Hepatocyte (in vitro differentiated cells): Measurements from ENCODE around the gene THEM5. TPM values are rescaled to one million over a fixed set of nuclear protein-coding genes. Genes with fewer than 3 reads are reported as not detected.

ENCODE experiments used
- DNase-seq: peaks from one replicate; pipeline ENCODE4 v3.0.0-alpha.2; 2016; ENCODE audit warnings: low spot score
- H2AFZ ChIP-seq: fragments of 200-600 bp; sonication (generic); 2 replicates; pipeline ENCODE4 v1.6.0; 2016; ENCODE audit warnings: antibody characterized with exemption, mild to moderate bottlenecking
- H3K27ac ChIP-seq: fragments of 200-600 bp; sonication (generic); 2 replicates; pipeline ENCODE4 v1.5.1; 2016; ENCODE audit warnings: mild to moderate bottlenecking
- H3K27me3 ChIP-seq: fragments of 200-600 bp; sonication (generic); 2 replicates; pipeline ENCODE4 v1.6.1; 2016
- H3K36me3 ChIP-seq: fragments of 200-600 bp; sonication (generic); replicated peaks from 2 replicates; pipeline ENCODE4 v1.5.1; 2016; ENCODE audit warnings: low read depth; ENCODE audit not compliant: insufficient read depth
- H3K4me1 ChIP-seq: fragments of 200-600 bp; sonication (generic); 2 replicates; pipeline ENCODE4 v1.5.1; 2016; ENCODE audit warnings: mild to moderate bottlenecking, moderate library complexity; ENCODE audit not compliant: insufficient read depth
- H3K4me2 ChIP-seq: fragments of 200-600 bp; sonication (generic); 2 replicates; pipeline ENCODE4 v1.6.0; 2016
- H3K4me3 ChIP-seq: fragments of 200-600 bp; sonication (generic); 2 replicates; pipeline ENCODE4 v1.5.1; 2016; ENCODE audit warnings: mild to moderate bottlenecking
- H3K79me2 ChIP-seq: fragments of 200-600 bp; sonication (generic); 2 replicates; pipeline ENCODE4 v1.6.0; 2017; ENCODE audit warnings: mild to moderate bottlenecking
- H3K9me2 ChIP-seq: fragments of 200-600 bp; sonication (generic); replicated peaks from 2 replicates; pipeline ENCODE4 v1.6.0; 2017; ENCODE audit warnings: mild to moderate bottlenecking; ENCODE audit not compliant: insufficient read depth
- H3K9me3 ChIP-seq: fragments of 200-600 bp; sonication (generic); 2 replicates; pipeline ENCODE4 v1.5.1; 2016; ENCODE audit warnings: low read depth, mild to moderate bottlenecking
- H4K20me1 ChIP-seq: fragments of 200-600 bp; sonication (generic); 2 replicates; pipeline ENCODE4 v1.6.0; 2016; ENCODE audit warnings: mild to moderate bottlenecking; ENCODE audit not compliant: insufficient read depth, poor library complexity, severe bottlenecking
- EZH2 ChIP-seq: fragments of 200-600 bp; sonication (generic); IDR thresholded peaks from 2 replicates; pipeline ENCODE4 v1.6.1; 2016; ENCODE audit warnings: antibody characterized with exemption, mild to moderate bottlenecking, borderline replicate concordance
- EZH2phosphoT487 ChIP-seq: fragments of 200-600 bp; sonication (generic); IDR thresholded peaks from one replicate; pipeline ENCODE4 v1.6.1; 2018; ENCODE audit warnings: antibody characterized with exemption, mild to moderate bottlenecking, low read depth, moderate library complexity; ENCODE audit not compliant: unreplicated experiment, severe bottlenecking
- WGBS: methylation state at CpG from one replicate; pipeline ENCODE4 v1.1.6; 2016; ENCODE audit warnings: low lambda C conversion rate; ENCODE audit errors: missing lambda C conversion rate; 5-methylcytosine and 5-hydroxymethylcytosine counted together
- polyA plus RNA-seq: library from polyadenylated mRNA; unstranded; fragments of >200 nt; fragmentation: Nextera tagmentation; extraction: Ambion mirVana; gene quantifications from 2 replicates; pipeline ENCODE4 v1.2.1, GENCODE V29; 2016
- total RNA-seq: library from RNA; depleted of rRNA; stranded (reverse); fragments of >200 nt; gene quantifications from 2 replicates; pipeline ENCODE4 v1.2.3, GENCODE V29; 2014
- TF ChIP-seq, protein P1 (sequence below): fragments of 200-600 bp; sonication (generic); IDR thresholded peaks from 2 replicates; pipeline ENCODE4 v1.5.1; 2016; ENCODE audit warnings: antibody characterized with exemption, mild to moderate bottlenecking; ENCODE audit not compliant: poor library complexity

THEM5 gene
- total and polyA plus RNA-seq, 2 experiments from 2014 or later = 0.21 TPM; not detected in 1

DNA sequence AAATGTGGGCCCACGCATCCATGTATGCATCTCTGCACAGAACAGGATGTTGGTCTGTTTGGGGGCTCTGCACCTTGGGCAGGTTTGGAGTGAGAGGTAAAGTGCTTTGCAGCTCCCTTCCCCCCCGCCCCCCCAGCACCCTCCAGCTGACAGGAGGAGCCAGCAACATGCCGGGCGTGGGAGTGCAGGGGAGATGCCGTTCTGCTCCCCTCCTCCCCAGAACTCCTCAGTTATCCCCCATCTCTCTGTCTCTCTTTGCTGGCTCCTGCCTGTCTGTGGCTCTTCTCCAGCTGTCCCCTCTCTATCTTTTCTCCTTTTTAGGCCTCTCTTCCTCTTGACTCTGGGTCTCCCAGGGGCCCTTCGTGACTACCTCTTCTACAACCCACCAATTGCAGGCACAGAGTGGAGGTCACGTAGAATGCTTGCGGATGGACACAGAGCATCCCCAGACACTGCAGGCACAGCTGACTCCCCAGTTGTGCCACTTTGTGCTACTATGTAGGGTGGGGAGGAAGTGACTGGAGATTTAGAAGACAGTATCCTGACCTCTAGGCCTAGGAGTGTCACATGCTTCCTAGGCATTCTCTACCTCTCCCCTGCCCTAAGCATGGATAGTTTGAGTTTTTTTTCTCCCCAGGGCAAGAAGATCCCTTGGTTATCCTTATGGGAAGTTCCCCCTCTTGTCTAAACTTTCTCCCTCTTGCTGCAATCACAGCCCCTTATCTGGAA lies 20.2 kb downstream of the THEM5 start:
- WGBS = 79% methylated on average over 8 of the region's 8 CpGs
- DNase-seq = no peak
- H3K4me3 ChIP-seq = no peak overlapping the region
- TF ChIP-seq EZH2 (no peak), EZH2phosphoT487 (no peak)
- TF ChIP-seq, protein P1, sequence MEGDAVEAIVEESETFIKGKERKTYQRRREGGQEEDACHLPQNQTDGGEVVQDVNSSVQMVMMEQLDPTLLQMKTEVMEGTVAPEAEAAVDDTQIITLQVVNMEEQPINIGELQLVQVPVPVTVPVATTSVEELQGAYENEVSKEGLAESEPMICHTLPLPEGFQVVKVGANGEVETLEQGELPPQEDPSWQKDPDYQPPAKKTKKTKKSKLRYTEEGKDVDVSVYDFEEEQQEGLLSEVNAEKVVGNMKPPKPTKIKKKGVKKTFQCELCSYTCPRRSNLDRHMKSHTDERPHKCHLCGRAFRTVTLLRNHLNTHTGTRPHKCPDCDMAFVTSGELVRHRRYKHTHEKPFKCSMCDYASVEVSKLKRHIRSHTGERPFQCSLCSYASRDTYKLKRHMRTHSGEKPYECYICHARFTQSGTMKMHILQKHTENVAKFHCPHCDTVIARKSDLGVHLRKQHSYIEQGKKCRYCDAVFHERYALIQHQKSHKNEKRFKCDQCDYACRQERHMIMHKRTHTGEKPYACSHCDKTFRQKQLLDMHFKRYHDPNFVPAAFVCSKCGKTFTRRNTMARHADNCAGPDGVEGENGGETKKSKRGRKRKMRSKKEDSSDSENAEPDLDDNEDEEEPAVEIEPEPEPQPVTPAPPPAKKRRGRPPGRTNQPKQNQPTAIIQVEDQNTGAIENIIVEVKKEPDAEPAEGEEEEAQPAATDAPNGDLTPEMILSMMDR = no peak
- no peaks in the 10 kb centered on the region for H3K9me2 ChIP-seq
- H4K20me1 ChIP-seq = no peaks in the 10 kb centered on the region
- H3K27ac ChIP-seq = no peak overlapping the region
- no peaks in the 10 kb centered on the region for H3K79me2 ChIP-seq
- no peak overlapping the region for H3K4me2 ChIP-seq
- no peak overlapping the region for H2AFZ ChIP-seq
- H3K36me3 ChIP-seq = no peaks in the 10 kb centered on the region
- H3K4me1 ChIP-seq = peaks cover 1% of the 10 kb centered on the region
- H3K27me3 ChIP-seq = peaks cover 9% of the 10 kb centered on the region
- H3K9me3 ChIP-seq = no peaks in the 10 kb centered on the region

DNA sequence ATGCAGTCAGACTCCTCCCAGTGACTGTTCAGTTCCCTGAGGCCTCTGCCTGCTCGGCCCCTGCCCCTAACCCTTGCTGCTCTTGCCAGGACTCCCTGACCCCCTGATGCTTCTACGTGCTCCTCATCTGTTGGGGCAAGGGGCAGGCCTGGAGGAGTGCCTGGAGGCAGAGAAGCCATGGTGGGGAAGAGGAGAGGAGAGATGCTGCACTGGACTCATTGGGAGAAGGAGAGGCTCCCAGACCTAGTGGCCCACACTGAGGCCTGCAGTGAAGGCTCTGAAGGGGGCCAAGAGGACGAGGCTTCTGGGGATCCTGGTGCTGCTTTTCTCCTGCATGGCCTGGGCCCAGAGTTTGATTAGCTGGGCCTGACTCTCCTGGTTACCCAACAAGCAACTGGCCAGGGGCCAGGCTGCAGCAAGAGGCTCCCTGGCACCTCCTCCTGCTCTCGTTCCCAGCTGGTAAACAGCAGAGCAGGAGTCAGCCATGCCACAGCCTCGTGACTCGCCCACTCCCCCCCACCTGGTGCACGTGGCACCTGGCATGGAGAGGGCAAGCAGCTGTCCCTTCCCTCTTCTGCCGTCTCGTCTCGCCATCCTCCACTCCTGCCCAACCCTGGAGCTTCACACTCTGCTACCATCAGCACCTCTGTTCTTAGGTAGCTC lies 21.1 kb downstream of the THEM5 start:
- Histone ChIP-seq H3K4me1 (no peaks in the 10 kb centered on the region), H3K9me3 (no peaks in the 10 kb centered on the region), H2AFZ (no peak overlapping the region), H4K20me1 (no peaks in the 10 kb centered on the region), H3K9me2 (no peaks in the 10 kb centered on the region), H3K4me2 (no peak overlapping the region), H3K4me3 (no peak overlapping the region), H3K36me3 (no peaks in the 10 kb centered on the region), H3K27me3 (peaks cover 4% of the 10 kb centered on the region), H3K27ac (no peak overlapping the region), H3K79me2 (no peaks in the 10 kb centered on the region)
- TF ChIP-seq EZH2phosphoT487 (no peak), EZH2 (no peak)
- TF ChIP-seq, protein P1 = no peak
- 79% methylated on average over 10 of the region's 10 CpGs for WGBS
- peak; percentile 52 for DNase-seq

DNA sequence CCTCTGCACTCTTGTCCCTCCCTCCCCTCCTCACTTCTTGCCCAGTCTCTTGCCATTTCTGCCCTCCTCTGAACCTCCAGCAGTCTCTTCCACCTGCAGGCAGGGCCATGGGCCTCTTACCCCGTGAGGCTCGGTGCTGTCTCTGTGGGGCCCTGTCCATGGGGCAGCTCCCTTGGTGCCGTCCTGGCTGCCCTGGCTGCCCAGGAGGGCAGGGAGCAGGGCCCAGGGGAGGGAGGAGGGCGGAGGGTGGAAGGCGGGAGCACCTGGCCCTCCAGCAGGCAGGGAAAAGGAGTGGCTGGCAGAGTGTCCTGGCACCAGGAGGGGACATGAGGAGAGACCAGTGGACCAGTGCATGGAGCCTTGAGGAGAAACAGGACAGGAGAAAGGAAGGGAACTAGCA lies 21.9 kb downstream of the THEM5 start, which contains the start of gene RORC:
RORC (minus strand) TSS at position 198 of the 400 bp plus-strand sequence; CDS start at position 160, 38 bp downstream.
- Histone ChIP-seq H3K27me3 (no peaks in the 10 kb centered on the region), H3K27ac (no peak within 1 kb of the TSS), H3K36me3 (no peaks in the 10 kb centered on the region), H3K4me3 (no peak within 1 kb of the TSS), H2AFZ (no peak within 1 kb of the TSS), H3K4me1 (no peaks in the 10 kb centered on the region), H3K4me2 (no peak within 1 kb of the TSS), H3K79me2 (no peaks in the 10 kb centered on the region), H4K20me1 (no peaks in the 10 kb centered on the region), H3K9me2 (no peaks in the 10 kb centered on the region), H3K9me3 (no peaks in the 10 kb centered on the region)
- DNase-seq = no peak
- TF ChIP-seq EZH2phosphoT487 (no peak), EZH2 (no peak)
- TF ChIP-seq, protein P1 = no peak
- 71% methylated on average over 5 of the region's 5 CpGs for WGBS
